ENCODE measurements around the gene ADCY9. TPM values are rescaled to one million over a fixed set of nuclear protein-coding genes. Genes with fewer than 3 reads are reported as not detected.
A peak's percentile ranks its signal among the peaks of the same experiment; 100 is the strongest.
"Not testable (repeated sequence)": the region's sequence is repeated elsewhere in the genome, so short reads cannot be mapped to it uniquely, and the experiment has no call there.

The ADCY9 gene
- total and polyA plus RNA-seq, 9 donors: 9.5 to 17.5 (median 15.9) TPM

- no peak overlapping the region for H3K4me3 ChIP-seq (ENCODE audit: low read length)
Observed at GRCh38 chr16:4087099-4087885, 28.9 kb downstream of the ADCY9 start.

GRCh38 chr16:4086153-4086552, 30.1 kb downstream of the ADCY9 start:
- DNase-seq: no peak
- no peaks in the 10 kb centered on the region for H3K36me3 ChIP-seq (ENCODE audit: control insufficient read depth, insufficient read depth, low read length)
- H3K4me3 ChIP-seq (ENCODE audit: low read length): no peak overlapping the region
- H3K4me1 ChIP-seq (ENCODE audit: control insufficient read depth, insufficient read depth, low read length): peaks cover 31% of the 10 kb centered on the region
- WGBS (ENCODE audit: insufficient coverage): 93% methylated on average over 13 of the region's 15 CpGs
- H3K27ac ChIP-seq (ENCODE audit: low read length): no peak overlapping the region
- H3K27me3 ChIP-seq (ENCODE audit: control insufficient read depth, insufficient read depth, low read length): no peaks in the 10 kb centered on the region
- H3K9me3 ChIP-seq (replicated peaks; ENCODE audit: control insufficient read depth, low read depth, low read length): no peaks in the 10 kb centered on the region

More at GRCh38 chr16:4087099-4087885, 28.9 kb downstream of the ADCY9 start:
- Histone ChIP-seq H3K9me3 (replicated peaks; ENCODE audit: control insufficient read depth, low read depth, low read length) (no peaks in the 10 kb centered on the region), H3K27me3 (ENCODE audit: control insufficient read depth, insufficient read depth, low read length) (no peaks in the 10 kb centered on the region), H3K4me1 (ENCODE audit: control insufficient read depth, insufficient read depth, low read length) (peaks cover 36% of the 10 kb centered on the region), H3K27ac (ENCODE audit: low read length) (no peak overlapping the region), H3K36me3 (ENCODE audit: control insufficient read depth, insufficient read depth, low read length) (no peaks in the 10 kb centered on the region)
- DNase-seq: no peak
- WGBS (ENCODE audit: insufficient coverage): 66% methylated on average over 4 of the region's 12 CpGs

GRCh38 chr16:4085405-4085970, 30.8 kb downstream of the ADCY9 start:
- no peak for DNase-seq
- WGBS (ENCODE audit: insufficient coverage): 69% methylated on average over 7 of the region's 12 CpGs
- no peaks in the 10 kb centered on the region for H3K27me3 ChIP-seq (ENCODE audit: control insufficient read depth, insufficient read depth, low read length)
- H3K9me3 ChIP-seq (replicated peaks; ENCODE audit: control insufficient read depth, low read depth, low read length): no peaks in the 10 kb centered on the region
- peaks cover 32% of the 10 kb centered on the region for H3K4me1 ChIP-seq (ENCODE audit: control insufficient read depth, insufficient read depth, low read length)
- no peaks in the 10 kb centered on the region for H3K36me3 ChIP-seq (ENCODE audit: control insufficient read depth, insufficient read depth, low read length)
- no peak overlapping the region for H3K27ac ChIP-seq (ENCODE audit: low read length)
- no peak overlapping the region for H3K4me3 ChIP-seq (ENCODE audit: low read length)

GRCh38 chr16:4083347-4083870, 32.8 kb downstream of the ADCY9 start:
- no peak for DNase-seq
- H3K4me1 ChIP-seq (ENCODE audit: control insufficient read depth, insufficient read depth, low read length): peaks cover 21% of the 10 kb centered on the region
- H3K27ac ChIP-seq (ENCODE audit: low read length): no peak overlapping the region
- no peaks in the 10 kb centered on the region for H3K9me3 ChIP-seq (replicated peaks; ENCODE audit: control insufficient read depth, low read depth, low read length)
- no peaks in the 10 kb centered on the region for H3K27me3 ChIP-seq (ENCODE audit: control insufficient read depth, insufficient read depth, low read length)
- no peaks in the 10 kb centered on the region for H3K36me3 ChIP-seq (ENCODE audit: control insufficient read depth, insufficient read depth, low read length)
- no CpG with 5 or more reads among the region's 5 CpGs for WGBS (ENCODE audit: insufficient coverage)
- H3K4me3 ChIP-seq (ENCODE audit: low read length): no peak overlapping the region

GRCh38 chr16:4082474-4083044, 33.7 kb downstream of the ADCY9 start:
- no peak overlapping the region for H3K27ac ChIP-seq (ENCODE audit: low read length)
- H3K27me3 ChIP-seq (ENCODE audit: control insufficient read depth, insufficient read depth, low read length): no peaks in the 10 kb centered on the region
- peaks cover 18% of the 10 kb centered on the region for H3K4me1 ChIP-seq (ENCODE audit: control insufficient read depth, insufficient read depth, low read length)
- H3K4me3 ChIP-seq (ENCODE audit: low read length): no peak overlapping the region
- no peaks in the 10 kb centered on the region for H3K36me3 ChIP-seq (ENCODE audit: control insufficient read depth, insufficient read depth, low read length)
- 78% methylated on average over 4 of the region's 15 CpGs for WGBS (ENCODE audit: insufficient coverage)
- H3K9me3 ChIP-seq (replicated peaks; ENCODE audit: control insufficient read depth, low read depth, low read length): no peaks in the 10 kb centered on the region
- no peak for DNase-seq

GRCh38 chr16:4081521-4082021, 34.7 kb downstream of the ADCY9 start:
- DNase-seq: no peak
- WGBS (ENCODE audit: insufficient coverage): 19% methylated on average over 9 of the region's 13 CpGs

GRCh38 chr16:4081047-4081446, 35.2 kb downstream of the ADCY9 start:
- Histone ChIP-seq H3K4me1 (ENCODE audit: control insufficient read depth, insufficient read depth, low read length) (peaks cover 20% of the 10 kb centered on the region), H3K4me3 (ENCODE audit: low read length) (no peak overlapping the region), H3K36me3 (ENCODE audit: control insufficient read depth, insufficient read depth, low read length) (no peaks in the 10 kb centered on the region), H3K9me3 (replicated peaks; ENCODE audit: control insufficient read depth, low read depth, low read length) (no peaks in the 10 kb centered on the region), H3K27me3 (ENCODE audit: control insufficient read depth, insufficient read depth, low read length) (no peaks in the 10 kb centered on the region), H3K27ac (ENCODE audit: low read length) (no peak overlapping the region)
- no peak for DNase-seq
- 27% methylated on average over 5 of the region's 10 CpGs for WGBS (ENCODE audit: insufficient coverage)

More at GRCh38 chr16:4081521-4082021, 34.7 kb downstream of the ADCY9 start:
- H3K27ac ChIP-seq (ENCODE audit: low read length): no peak overlapping the region
- H3K9me3 ChIP-seq (replicated peaks; ENCODE audit: control insufficient read depth, low read depth, low read length): no peaks in the 10 kb centered on the region
- no peaks in the 10 kb centered on the region for H3K36me3 ChIP-seq (ENCODE audit: control insufficient read depth, insufficient read depth, low read length)
- no peak overlapping the region for H3K4me3 ChIP-seq (ENCODE audit: low read length)
- H3K4me1 ChIP-seq (ENCODE audit: control insufficient read depth, insufficient read depth, low read length): peaks cover 23% of the 10 kb centered on the region
- H3K27me3 ChIP-seq (ENCODE audit: control insufficient read depth, insufficient read depth, low read length): no peaks in the 10 kb centered on the region

- H3K4me1 ChIP-seq (ENCODE audit: control insufficient read depth, insufficient read depth, low read length): peaks cover 12% of the 10 kb centered on the region
- no peaks in the 10 kb centered on the region for H3K36me3 ChIP-seq (ENCODE audit: control insufficient read depth, insufficient read depth, low read length)
- no peaks in the 10 kb centered on the region for H3K27me3 ChIP-seq (ENCODE audit: control insufficient read depth, insufficient read depth, low read length)
- peak overlapping the region; percentile 29 for H3K27ac ChIP-seq (ENCODE audit: low read length)
- no peak overlapping the region for H3K4me3 ChIP-seq (ENCODE audit: low read length)
- H3K9me3 ChIP-seq (replicated peaks; ENCODE audit: control insufficient read depth, low read depth, low read length): no peaks in the 10 kb centered on the region
- no peak for DNase-seq
- WGBS (ENCODE audit: insufficient coverage): 44% methylated on average over 2 of the region's 6 CpGs
Observed at GRCh38 chr16:4077174-4077649, 39.0 kb downstream of the ADCY9 start.

- no peaks in the 10 kb centered on the region for H3K9me3 ChIP-seq (replicated peaks; ENCODE audit: control insufficient read depth, low read depth, low read length)
- no peak for DNase-seq
- H3K27me3 ChIP-seq (ENCODE audit: control insufficient read depth, insufficient read depth, low read length): no peaks in the 10 kb centered on the region
- no peak overlapping the region for H3K27ac ChIP-seq (ENCODE audit: low read length)
- H3K4me3 ChIP-seq (ENCODE audit: low read length): no peak overlapping the region
- WGBS (ENCODE audit: insufficient coverage): 93% methylated on average over 5 of the region's 7 CpGs
- peaks cover 4% of the 10 kb centered on the region for H3K4me1 ChIP-seq (ENCODE audit: control insufficient read depth, insufficient read depth, low read length)
- no peaks in the 10 kb centered on the region for H3K36me3 ChIP-seq (ENCODE audit: control insufficient read depth, insufficient read depth, low read length)
Observed at GRCh38 chr16:4075534-4075933, 40.7 kb downstream of the ADCY9 start.

- H3K36me3 ChIP-seq (ENCODE audit: control insufficient read depth, insufficient read depth, low read length): not testable (repeated sequence)
Observed at GRCh38 chr16:4073150-4073549, 43.1 kb downstream of the ADCY9 start.

More at GRCh38 chr16:4073150-4073549, 43.1 kb downstream of the ADCY9 start:
- H3K4me3 ChIP-seq (ENCODE audit: low read length); H3K27me3 ChIP-seq (ENCODE audit: control insufficient read depth, insufficient read depth, low read length); H3K27ac ChIP-seq (ENCODE audit: low read length); H3K9me3 ChIP-seq (replicated peaks; ENCODE audit: control insufficient read depth, low read depth, low read length); DNase-seq; H3K4me1 ChIP-seq (ENCODE audit: control insufficient read depth, insufficient read depth, low read length): not testable (repeated sequence)
- 98% methylated on average over 6 of the region's 9 CpGs for WGBS (ENCODE audit: insufficient coverage)

All from muscle of leg (tissue), 11 donors.